Hepatocyte (in vitro differentiated cells): Measurements from ENCODE around the gene ABCB8.

Source experiments
- CTCF ChIP-seq: fragments of 200-600 bp; sonication (generic); IDR thresholded peaks from 2 replicates; pipeline ENCODE4 v1.5.1; 2016; ENCODE audit warnings: antibody characterized with exemption, mild to moderate bottlenecking; ENCODE audit not compliant: poor library complexity
- EZH2 ChIP-seq: fragments of 200-600 bp; sonication (generic); IDR thresholded peaks from 2 replicates; pipeline ENCODE4 v1.6.1; 2016; ENCODE audit warnings: antibody characterized with exemption, mild to moderate bottlenecking, borderline replicate concordance

GRCh38 chr7:151095123-151095797, 67.0 kb downstream of the ABCB8 start:
- TF ChIP-seq CTCF (no peak), EZH2 (no peak)
